ENCODE results near the gene FMNL3. TPM values are rescaled to one million over a fixed set of nuclear protein-coding genes. Genes with fewer than 3 reads are reported as not detected.

Gene FMNL3
- total and polyA plus RNA-seq, 2 of the 13 experiments (the other 11 are each of a cell fraction or from before 2014, with no cell fraction given): 0.44 to 1.1 TPM

- no TSS peak for BruUV-seq (replicated peaks)
- no peak for ATAC-seq
- TF ChIP-seq NFRKB (IDR thresholded peaks at IDR 0.05): no peak
- no peak for TF ChIP-seq KLF15 (CRISPR knock-in tag; IDR thresholded peaks at IDR 0.05; ENCODE audit: borderline replicate concordance)
- no peak for TF ChIP-seq FOXM1 (CRISPR knock-in tag; IDR thresholded peaks at IDR 0.05)
- TF ChIP-seq NFAT5 (CRISPR knock-in tag; IDR thresholded peaks at IDR 0.05): no peak
- TF ChIP-seq PAXIP1 (CRISPR knock-in tag; conservative IDR thresholded peaks at IDR 0.05): no peak
- TF ChIP-seq BCL3 (CRISPR knock-in tag; IDR thresholded peaks at IDR 0.05): no peak
- no peak for TF ChIP-seq ZNF251 (CRISPR knock-in tag; IDR thresholded peaks at IDR 0.05)
- TF ChIP-seq NFATC3 (CRISPR knock-in tag; IDR thresholded peaks at IDR 0.05): no peak
- no peak for TF ChIP-seq EP300 (IDR thresholded peaks at IDR 0.05; ENCODE audit: low read depth in 2 of 2, low read length in 2 of 2)
- no peak for TF ChIP-seq EP300 (CRISPR knock-in tag; IDR thresholded peaks at IDR 0.05; ENCODE audit: borderline replicate concordance)
- TF ChIP-seq SYNCRIP (IDR thresholded peaks at IDR 0.05; ENCODE audit: insufficient read depth, low read depth, low read length): no peak
- TF ChIP-seq JUNB (CRISPR knock-in tag; IDR thresholded peaks at IDR 0.05; ENCODE audit: borderline replicate concordance): no peak
- no peak for TF ChIP-seq ZNF543 (CRISPR knock-in tag; IDR thresholded peaks at IDR 0.05)
These were observed 37.2 kb upstream of the FMNL3 start for GRCh38 chr12:49744363-49744885.

More at GRCh38 chr12:49744363-49744885, 37.2 kb upstream of the FMNL3 start:
- Histone ChIP-seq H3K4me2 (ENCODE audit: low read depth, low read length) (peak overlapping the region; percentile 64), H3K36me3 (replicated peaks in 1 of 2; ENCODE audit: control insufficient read depth in 1 of 2, insufficient read depth in 2 of 2, low read length in 2 of 2) (peaks cover 0 to 15% of the 10 kb centered on the region in 2 experiments; a peak in 2 of 5 replicates), H3K4me3 (replicated peaks in 1 of 3; ENCODE audit: insufficient read depth in 1 of 3, low read depth in 2 of 3, low read length in 3 of 3) (peak overlapping the region in 1 of 3 experiments; percentile 94; a peak in 2 of 6 replicates), H3K27ac (ENCODE audit: extremely low read length, insufficient read depth, low read length) (no peak overlapping the region), H3K9me3 (ENCODE audit: low read length) (no peaks in the 10 kb centered on the region), H4K20me1 (ENCODE audit: insufficient read depth, low read length) (peaks cover 77% of the 10 kb centered on the region), H3K4me1 (ENCODE audit: insufficient read depth, low read length) (peaks cover 75% of the 10 kb centered on the region), H2AFZ (ENCODE audit: low read length) (no peak overlapping the region), H3K27me3 (ENCODE audit: control insufficient read depth in 1 of 2, insufficient read depth in 2 of 2, low read length in 2 of 2) (no peaks in the 10 kb centered on the region; a peak in 1 of 5 replicates), H3K79me2 (ENCODE audit: insufficient read depth, low read length) (peaks cover 78% of the 10 kb centered on the region), H3K9ac (ENCODE audit: insufficient read depth, low read depth, low read length) (no peak overlapping the region)
- in situ Hi-C loops (cut with HindIII; ENCODE audit: extremely low pct_ligation_motif_present, low pct_unique_long_range_greater_than_20kb): no loop called here
- WGBS (ENCODE audit: low lambda C conversion rate): 67% methylated on average over 3 of the region's 3 CpGs
- intact Hi-C loops (cut with micrococcal nuclease; ENCODE audit: unreplicated experiment): no loop called here
- CTCF ChIA-PET (ENCODE audit: low intra/inter-chr PET ratio, low total read pairs): no interaction called here
- no peak for FAIRE-seq
- POLR2A ChIA-PET: interaction anchor here (0.6 kb wide), 1 partner anchor 84 kb away, joined by 3 read pairs; the partner anchor contains the start of gene NCKAP5L
- DNase-seq (ENCODE audit: low spot score): no peak
